HFFc6 (cell line): ENCODE results near the gene WDR86. TPM values are rescaled to one million over a fixed set of nuclear protein-coding genes. Genes with fewer than 3 reads are reported as not detected.

ENCODE experiments used
- DNase-seq: peaks from one replicate; pipeline ENCODE4 v3.0.0-alpha.2; 2018
- H3K27ac Mint-ChIP-seq: 2 replicates; pipeline ENCODE4 v1.8.0; 2020; ENCODE audit warnings: mild to moderate bottlenecking, mixed read lengths
- H3K27me3 Mint-ChIP-seq: 2 replicates; pipeline ENCODE4 v1.8.0; 2021; ENCODE audit warnings: mild to moderate bottlenecking, moderate library complexity, mixed read lengths; ENCODE audit not compliant: insufficient read depth
- H3K36me3 Mint-ChIP-seq: 2 replicates; pipeline ENCODE4 v1.8.0; 2021; ENCODE audit warnings: low read depth, mixed read lengths
- H3K4me1 Mint-ChIP-seq: 2 replicates; pipeline ENCODE4 v1.8.0; 2020; ENCODE audit warnings: low read depth, mixed read lengths
- H3K4me3 Mint-ChIP-seq: 2 replicates; pipeline ENCODE4 v1.8.0; 2020; ENCODE audit warnings: mild to moderate bottlenecking, moderate library complexity, mixed read lengths
- H3K9me3 Mint-ChIP-seq: 2 replicates; pipeline ENCODE4 v1.8.0; 2020; ENCODE audit warnings: mild to moderate bottlenecking, mixed read lengths
- CTCF ChIP-seq: fragments of 200-600 bp; sonication (generic); IDR thresholded peaks from 2 replicates; pipeline ENCODE4 v1.5.0; 2021; ENCODE audit warnings: antibody characterized with exemption, mild to moderate bottlenecking
- total RNA-seq, 6 experiments: library from RNA; stranded (reverse); fragmentation: NEBNext Ultra II Directional; extraction: Animal tissue kit (Norgen Biotek cat#: 25700); gene quantifications; 2 replicates in 1 of 6; 3 replicates in 5 of 6; pipeline ENCODE4 v1.2.3, GENCODE V29; 2021

The WDR86 gene
- total RNA-seq, 6 experiments from 2014 or later = not detected

- DNase-seq = no peak
- Mint-ChIP-seq H3K36me3 (no peaks in the 10 kb centered on the region), H3K9me3 (no peaks in the 10 kb centered on the region), H3K4me3 (no peak overlapping the region), H3K27me3 (peaks cover 43% of the 10 kb centered on the region), H3K4me1 (no peaks in the 10 kb centered on the region), H3K27ac (no peak overlapping the region)
- no peak for TF ChIP-seq CTCF
Observed at GRCh38 chr7:151384776-151385625, 24.8 kb downstream of the WDR86 start.

GRCh38 chr7:151384352-151384697 lies 25.5 kb downstream of the WDR86 start:
- TF ChIP-seq CTCF = no peak
- Mint-ChIP-seq H3K27me3 (peaks cover 38% of the 10 kb centered on the region), H3K27ac (no peak overlapping the region)

DNA sequence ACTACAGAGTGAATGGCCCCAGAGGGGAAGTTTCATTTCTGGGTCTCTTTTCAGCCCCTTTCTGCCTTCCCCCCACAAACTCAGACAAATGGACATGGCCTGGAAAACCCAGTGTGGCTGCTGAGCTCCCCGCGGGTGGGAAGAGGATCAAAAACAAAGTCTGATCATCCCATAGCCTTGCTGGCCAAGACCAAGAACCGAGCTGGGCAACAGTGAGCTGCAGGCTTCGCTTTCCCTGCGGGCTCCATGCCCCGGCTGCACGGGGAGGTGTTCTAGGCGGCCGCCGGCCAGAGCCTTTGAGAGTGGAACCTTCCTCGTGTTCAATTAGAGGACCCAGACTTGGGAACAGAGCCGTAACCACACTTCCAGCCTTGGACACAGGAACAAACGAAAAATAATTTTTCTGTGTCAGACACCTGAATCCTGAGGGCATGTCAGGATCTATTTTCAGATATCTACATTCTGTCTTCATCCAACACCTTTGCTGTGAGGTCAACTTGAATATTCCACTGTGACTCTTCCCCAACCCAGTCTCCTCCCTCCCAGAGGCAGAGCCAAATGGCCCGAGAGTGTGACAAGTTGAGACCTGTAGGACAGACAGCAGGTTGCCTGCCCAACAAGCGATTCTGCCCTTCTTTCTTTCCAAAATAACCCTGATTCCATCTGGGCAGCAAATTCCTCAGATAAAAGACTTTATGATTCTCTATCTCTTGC lies 26.0 kb downstream of the WDR86 start:
- Mint-ChIP-seq H3K27ac (no peak overlapping the region), H3K4me3 (no peak overlapping the region), H3K9me3 (no peaks in the 10 kb centered on the region), H3K36me3 (no peaks in the 10 kb centered on the region), H3K4me1 (no peaks in the 10 kb centered on the region), H3K27me3 (peaks cover 36% of the 10 kb centered on the region)
- DNase-seq = no peak
- TF ChIP-seq CTCF = no peak

More at GRCh38 chr7:151384352-151384697, 25.5 kb downstream of the WDR86 start:
- no peaks in the 10 kb centered on the region for H3K9me3 Mint-ChIP-seq
- H3K36me3 Mint-ChIP-seq = no peaks in the 10 kb centered on the region
- H3K4me3 Mint-ChIP-seq = no peak overlapping the region
- no peaks in the 10 kb centered on the region for H3K4me1 Mint-ChIP-seq
- DNase-seq = no peak

- H3K4me1 Mint-ChIP-seq = no peaks in the 10 kb centered on the region
- no peak overlapping the region for H3K4me3 Mint-ChIP-seq
- H3K27me3 Mint-ChIP-seq = peaks cover 32% of the 10 kb centered on the region
- no peak overlapping the region for H3K27ac Mint-ChIP-seq
- no peak for TF ChIP-seq CTCF
- DNase-seq = no peak
- H3K9me3 Mint-ChIP-seq = no peaks in the 10 kb centered on the region
- no peaks in the 10 kb centered on the region for H3K36me3 Mint-ChIP-seq
Observed at GRCh38 chr7:151382079-151382885, 27.6 kb downstream of the WDR86 start.

GRCh38 chr7:151381348-151382078 lies 28.3 kb downstream of the WDR86 start:
- no peak overlapping the region for H3K4me3 Mint-ChIP-seq
- no peaks in the 10 kb centered on the region for H3K9me3 Mint-ChIP-seq
- H3K4me1 Mint-ChIP-seq = no peaks in the 10 kb centered on the region

More at GRCh38 chr7:151381348-151382078, 28.3 kb downstream of the WDR86 start:
- no peak for TF ChIP-seq CTCF
- no peak for DNase-seq
- no peak overlapping the region for H3K27ac Mint-ChIP-seq
- H3K36me3 Mint-ChIP-seq = no peaks in the 10 kb centered on the region
- H3K27me3 Mint-ChIP-seq = peaks cover 29% of the 10 kb centered on the region
